NCI-H2196 treated with DMSO at 0.1 percent for 48 hours (cell line): ENCODE measurements around the gene LAMC1.
A peak's percentile ranks its signal among the peaks of the same experiment; 100 is the strongest.

Source experiments
- DNase-seq: peaks from one replicate; lab custom pipeline; 2025; ENCODE audit not compliant: unreplicated experiment; lab: John Stamatoyannopoulos, UW

LAMC1 gene

DNA sequence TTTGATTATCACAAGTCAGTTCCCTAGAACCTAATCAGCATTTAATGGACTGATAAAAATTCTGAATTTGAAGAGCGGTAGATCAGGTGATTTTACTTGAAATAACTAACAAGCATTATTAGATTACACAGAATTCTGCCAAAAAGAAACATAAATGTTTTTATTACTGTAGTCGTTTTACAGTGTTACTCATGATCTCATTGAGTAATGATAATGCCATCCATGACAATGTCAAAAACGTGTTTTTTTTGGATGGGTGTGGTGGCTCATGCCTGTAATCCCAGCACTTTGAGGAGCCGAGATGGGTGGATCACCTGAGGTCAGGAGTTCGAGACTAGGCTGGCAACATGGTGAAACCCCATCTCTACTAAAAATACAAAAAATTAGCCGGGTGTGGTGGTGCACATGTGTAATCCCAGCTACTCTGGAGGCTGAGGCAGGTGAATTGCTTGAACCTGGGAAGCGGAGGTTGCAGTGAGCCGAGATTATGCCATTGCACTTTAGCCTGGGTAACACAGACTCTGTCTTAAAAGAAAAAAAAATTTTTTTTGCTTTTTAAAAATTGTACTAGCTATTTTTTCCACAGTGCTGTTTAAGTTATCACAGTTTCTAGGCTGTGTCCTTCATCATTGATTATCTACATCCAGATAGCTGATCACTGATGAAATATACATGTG lies 56.6 kb downstream of the LAMC1 start:
- DNase-seq: no peak

- DNase-seq: no peak
Observed at GRCh38 chr1:183080406-183080805, 57.2 kb downstream of the LAMC1 start.

DNA sequence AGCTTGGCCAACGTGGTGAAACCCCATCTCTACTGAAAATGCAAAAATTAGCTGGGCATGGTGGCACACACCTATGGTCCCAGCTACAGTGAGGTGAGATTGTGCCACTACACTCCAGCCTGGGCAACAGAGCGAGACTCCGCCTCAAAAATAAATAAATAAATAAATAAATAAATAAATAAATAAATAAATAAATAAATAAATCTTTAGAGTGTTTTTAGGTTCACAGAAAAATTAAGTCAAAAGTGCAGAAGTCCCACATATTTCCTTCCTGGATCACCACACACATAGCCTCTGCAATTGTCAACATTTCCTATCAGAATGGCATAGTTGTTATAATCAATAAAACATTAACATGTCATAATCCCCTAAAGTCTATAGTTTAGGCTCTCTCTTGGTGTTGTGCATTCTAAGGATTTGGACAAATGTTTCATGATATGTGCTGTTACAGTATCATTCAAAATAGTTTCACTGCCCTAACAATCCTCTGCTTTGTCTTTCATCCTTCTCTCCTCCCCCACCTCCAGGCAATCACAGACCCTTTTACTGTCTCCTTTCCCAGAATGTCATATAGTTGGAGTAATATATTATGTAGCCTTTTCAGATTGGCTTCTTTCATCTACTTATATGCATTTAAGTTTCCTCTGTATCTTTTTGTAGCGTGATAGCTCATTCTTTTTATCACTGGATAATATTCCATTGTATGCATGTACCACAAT lies 58.3 kb downstream of the LAMC1 start:
- DNase-seq: no peak

DNA sequence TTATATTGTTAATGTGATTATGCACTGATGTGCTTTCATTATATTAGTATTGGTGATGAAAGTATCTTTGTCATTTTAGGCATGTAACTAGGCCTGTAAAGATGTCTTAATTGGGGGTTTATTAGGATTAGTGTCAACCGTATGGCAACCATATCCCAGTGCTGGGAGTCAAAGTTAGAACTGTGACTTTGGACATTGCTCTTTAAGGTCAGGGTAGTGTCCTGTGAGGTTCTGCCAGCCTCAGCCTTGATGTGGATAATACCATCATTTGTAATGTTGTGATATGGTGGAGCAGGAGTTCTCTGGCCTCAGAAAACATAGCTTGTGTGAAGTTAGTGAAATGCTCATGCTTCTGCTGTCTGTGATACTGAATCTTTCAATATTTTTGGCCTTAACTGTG lies 59.4 kb downstream of the LAMC1 start:
- DNase-seq: no peak

DNA sequence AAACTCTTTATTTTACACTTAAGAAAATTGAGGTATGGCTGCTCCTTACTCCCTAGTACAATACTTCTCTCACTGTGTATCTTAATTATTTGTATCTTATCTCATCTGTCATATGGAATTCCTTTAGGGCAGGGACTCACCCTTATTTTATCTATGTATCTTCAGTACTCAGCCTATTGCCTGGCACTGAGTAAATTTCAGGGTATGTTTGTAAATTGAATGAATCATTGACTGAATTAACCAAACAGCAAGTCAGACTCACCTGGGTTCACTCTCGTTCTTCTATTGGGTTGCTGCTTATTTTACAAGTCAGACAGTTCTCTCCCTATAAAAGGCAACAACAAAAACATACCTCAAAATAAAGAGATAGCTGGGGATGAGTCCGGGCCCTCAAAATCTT lies 63.8 kb downstream of the LAMC1 start:
- no peak for DNase-seq

- peak; percentile 11 for DNase-seq
Observed at GRCh38 chr1:183089025-183089639, 65.9 kb downstream of the LAMC1 start.

DNA sequence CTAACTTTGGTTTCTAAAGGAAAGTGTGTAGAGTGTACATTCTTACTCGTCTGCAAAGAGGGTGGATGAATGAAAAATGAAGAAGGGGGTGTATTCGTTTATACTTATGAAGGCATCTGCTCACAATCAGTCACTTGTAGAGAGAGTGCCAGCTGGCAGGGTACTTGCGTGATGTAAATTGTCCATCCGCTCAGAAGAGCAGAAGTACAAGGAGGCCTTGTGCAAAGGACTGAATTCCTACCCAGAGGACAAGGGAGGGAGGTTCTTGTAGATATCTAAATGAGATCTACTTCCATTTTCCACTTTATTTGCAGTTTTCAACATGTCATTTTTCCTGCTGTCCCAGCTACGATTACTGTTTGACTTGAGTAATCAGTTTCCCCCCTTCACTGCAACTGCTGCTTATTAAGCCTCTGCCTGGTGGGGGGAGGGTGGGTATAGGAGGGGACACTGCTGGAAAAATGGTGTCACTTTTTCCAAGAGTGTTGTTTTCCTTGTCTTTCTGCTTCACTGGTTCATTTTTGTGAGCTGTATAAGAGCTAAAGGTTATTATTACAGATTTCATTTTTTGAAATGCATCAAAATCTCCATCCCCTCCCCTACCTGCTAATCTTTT lies 67.3 kb downstream of the LAMC1 start:
- no peak for DNase-seq

- no peak for DNase-seq
Observed at GRCh38 chr1:183091181-183091580, 68.0 kb downstream of the LAMC1 start.

DNA sequence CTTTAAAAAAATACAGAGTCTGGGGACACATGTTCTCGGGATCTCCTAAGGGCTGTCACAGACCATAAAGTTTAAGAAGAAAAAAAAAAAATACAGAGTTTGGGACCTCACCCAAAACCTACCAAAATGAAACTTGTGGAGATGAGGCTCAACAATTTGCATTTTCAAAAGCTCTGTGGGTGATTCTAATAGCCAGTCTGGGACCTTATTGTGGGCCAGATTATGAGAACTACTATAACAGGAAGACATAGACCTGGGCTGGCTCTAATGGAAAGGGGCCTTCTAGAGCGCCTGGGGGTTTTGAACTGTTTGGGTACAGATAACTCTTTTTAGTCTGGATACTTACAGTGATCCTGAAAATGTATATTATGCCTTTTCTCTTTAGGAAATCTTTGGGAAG lies 69.1 kb downstream of the LAMC1 start:
- DNase-seq: no peak

DNA sequence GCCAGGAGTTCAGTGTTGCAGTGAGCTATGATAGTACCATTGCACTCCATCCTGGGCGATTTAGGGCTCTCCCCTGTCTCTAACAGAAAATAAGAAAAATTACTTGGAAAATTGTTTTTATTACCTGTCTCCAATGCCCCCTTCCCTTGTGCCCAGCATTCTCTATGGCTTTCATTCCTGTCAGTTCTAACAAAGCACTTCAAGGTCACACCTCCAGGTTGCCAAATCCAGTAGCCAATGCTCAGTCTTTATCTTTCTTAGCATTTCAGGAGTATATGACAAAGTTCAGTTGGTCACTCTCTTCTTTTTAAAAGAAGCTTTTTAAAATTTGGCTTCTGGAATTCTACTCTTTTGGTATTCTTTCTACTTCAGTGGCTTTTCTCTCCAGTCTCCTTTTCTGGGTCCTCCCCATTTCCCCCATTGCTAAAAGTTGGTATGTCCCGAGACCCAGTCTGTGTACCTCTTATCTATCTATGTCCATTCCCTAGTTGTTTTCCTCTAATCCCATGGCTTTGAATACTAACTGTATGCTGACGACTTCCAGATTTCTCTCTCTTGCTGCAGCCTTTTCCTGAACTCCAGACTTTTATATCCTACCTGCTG lies 69.9 kb downstream of the LAMC1 start:
- DNase-seq: no peak

- DNase-seq: no peak
Observed at GRCh38 chr1:183093786-183094298, 70.6 kb downstream of the LAMC1 start.

GRCh38 chr1:183094351-183094750 lies 71.1 kb downstream of the LAMC1 start:
- no peak for DNase-seq

- DNase-seq: no peak
Observed at GRCh38 chr1:183096351-183096750, 73.1 kb downstream of the LAMC1 start.

GRCh38 chr1:183096894-183097293 lies 73.7 kb downstream of the LAMC1 start:
- no peak for DNase-seq

GRCh38 chr1:183097438-183098051 lies 74.3 kb downstream of the LAMC1 start:
- no peak for DNase-seq

DNA sequence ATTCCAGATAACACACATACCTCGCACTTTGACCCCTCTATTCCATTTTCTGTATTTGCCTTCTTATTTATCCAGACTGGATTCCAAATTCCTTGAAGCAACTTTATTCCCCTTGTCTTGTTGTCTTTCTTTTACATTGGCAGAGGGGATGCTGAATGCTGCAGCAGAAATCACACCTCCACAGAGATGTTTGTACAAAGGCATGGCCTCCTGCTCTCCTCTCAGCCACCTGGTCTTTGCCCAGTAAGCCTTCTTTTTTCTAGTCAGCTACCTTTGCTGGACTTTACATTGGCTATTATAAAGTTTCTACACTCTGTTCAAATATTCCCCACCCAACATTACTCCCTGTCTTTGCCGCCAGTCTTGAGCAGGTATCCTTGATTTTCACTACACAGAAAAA lies 75.1 kb downstream of the LAMC1 start:
- DNase-seq: no peak

DNA sequence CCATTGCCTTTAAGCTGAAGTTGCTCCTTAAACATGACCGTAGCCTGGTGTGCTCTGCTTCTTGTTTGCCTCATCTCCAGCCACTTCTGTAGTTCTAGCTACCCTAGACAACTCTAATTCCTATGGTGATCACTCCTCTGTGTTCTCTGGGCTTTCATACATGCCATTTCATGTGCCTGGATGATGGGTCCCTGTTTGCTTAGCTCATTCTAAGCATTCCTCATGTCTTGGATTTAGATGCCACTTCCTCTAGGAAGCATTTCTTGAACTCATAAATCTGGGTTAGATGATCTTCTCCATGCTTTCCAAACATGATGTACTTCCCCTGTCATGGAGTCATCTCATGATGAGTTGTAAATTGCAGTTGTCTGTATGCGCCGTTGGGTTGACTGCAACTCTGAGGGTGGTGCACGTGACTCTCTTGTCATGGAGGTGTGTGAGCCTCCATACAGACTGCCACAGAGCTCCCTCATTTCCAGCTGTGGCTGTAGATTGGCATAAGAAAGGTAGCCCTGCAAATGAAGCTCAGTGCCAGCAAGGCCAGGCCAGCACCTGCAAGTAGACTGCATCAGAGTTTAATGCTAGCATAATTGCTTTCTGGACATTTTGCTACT lies 77.2 kb downstream of the LAMC1 start:
- no peak for DNase-seq

DNA sequence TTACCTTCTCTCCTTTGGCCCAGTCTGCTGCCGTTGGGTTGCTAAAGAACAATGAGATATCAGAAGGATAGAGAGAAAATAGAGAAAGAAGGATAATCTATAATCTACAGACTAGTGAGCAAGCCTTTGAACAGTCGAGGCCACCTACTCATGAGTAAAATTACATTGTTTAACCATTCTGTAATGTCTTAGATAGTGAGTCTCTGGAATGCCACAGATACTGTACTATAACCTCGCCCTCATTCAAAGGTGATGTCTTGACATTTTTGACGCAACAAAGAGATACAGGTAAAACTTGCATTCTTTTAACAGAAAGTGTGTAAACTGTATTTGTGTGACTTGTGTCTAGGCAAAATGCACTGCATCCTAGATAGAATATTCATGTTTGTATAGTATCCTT lies 77.9 kb downstream of the LAMC1 start:
- DNase-seq: no peak

DNA sequence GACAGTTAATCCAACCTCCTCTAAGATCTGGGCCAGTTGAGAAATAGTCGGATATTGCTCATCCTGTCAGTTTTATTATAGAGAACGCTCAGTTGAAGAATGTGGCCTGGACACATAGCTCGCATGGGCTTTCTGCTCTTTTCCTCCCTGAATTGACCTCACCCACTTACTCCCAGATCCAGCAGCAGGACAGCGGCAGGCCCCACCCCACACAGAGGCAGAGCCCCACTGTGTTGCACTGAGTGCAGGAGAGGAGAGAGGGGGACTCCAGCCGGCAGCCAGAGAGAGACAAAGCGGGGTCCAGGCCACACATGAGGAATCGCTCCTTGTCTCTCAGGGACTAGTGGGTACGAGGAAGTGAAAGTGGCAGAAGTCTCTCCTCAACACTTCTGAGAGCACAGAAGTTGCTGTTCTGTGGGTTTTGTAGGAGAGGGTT lies 78.6 kb downstream of the LAMC1 start:
- no peak for DNase-seq

DNA sequence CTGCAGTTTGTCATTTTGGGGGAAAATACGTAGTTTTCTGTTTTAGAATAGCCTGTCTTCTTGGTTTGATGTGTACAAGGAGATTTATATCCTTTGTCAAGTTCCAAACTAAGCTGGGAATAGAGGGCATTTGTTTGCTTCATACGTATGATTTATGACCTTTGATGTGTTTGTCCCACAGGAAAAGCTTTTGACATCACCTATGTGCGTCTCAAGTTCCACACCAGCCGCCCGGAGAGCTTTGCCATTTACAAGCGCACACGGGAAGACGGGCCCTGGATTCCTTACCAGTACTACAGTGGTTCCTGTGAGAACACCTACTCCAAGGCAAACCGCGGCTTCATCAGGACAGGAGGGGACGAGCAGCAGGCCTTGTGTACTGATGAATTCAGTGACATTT lies 79.9 kb downstream of the LAMC1 start:
- no peak for DNase-seq
